Type B pancreatic cell (in vitro differentiated cells): ENCODE measurements around the gene HLA-DRB1. TPM values are rescaled to one million over a fixed set of nuclear protein-coding genes. Genes with fewer than 3 reads are reported as not detected.
A peak's percentile ranks its signal among the peaks of the same experiment; 100 is the strongest.
"Not testable (repeated sequence)": the region's sequence is repeated elsewhere in the genome, so short reads cannot be mapped to it uniquely, and the experiment has no call there.

Experiments
- DNase-seq: peaks from one replicate; pipeline ENCODE4 v3.0.0; 2021; ENCODE audit warnings: mixed read lengths; ENCODE audit not compliant: unreplicated experiment; ENCODE audit errors: extremely low spot score
- H3K27ac Mint-ChIP-seq: 2 replicates; pipeline ENCODE4 v1.8.0; 2021; ENCODE audit warnings: mild to moderate bottlenecking, mixed read lengths
- H3K27me3 Mint-ChIP-seq: 2 replicates; pipeline ENCODE4 v1.8.0; 2021; ENCODE audit warnings: mixed read lengths
- H3K36me3 Mint-ChIP-seq: 2 replicates; pipeline ENCODE4 v1.8.0; 2021; ENCODE audit warnings: mixed read lengths
- H3K4me1 Mint-ChIP-seq: one replicate; pipeline ENCODE4 v1.8.0; 2021; ENCODE audit warnings: mixed read lengths; ENCODE audit not compliant: unreplicated experiment
- H3K4me3 Mint-ChIP-seq: 2 replicates; pipeline ENCODE4 v1.8.0; 2021; ENCODE audit warnings: mild to moderate bottlenecking, mixed read lengths
- H3K9me3 Mint-ChIP-seq: 2 replicates; pipeline ENCODE4 v1.8.0; 2021; ENCODE audit warnings: mixed read lengths
- CTCF ChIP-seq: fragments of 200-600 bp; sonication (generic); conservative IDR thresholded peaks from 2 replicates; pipeline ENCODE4 v1.5.0; 2021; ENCODE audit warnings: antibody characterized with exemption, mild to moderate bottlenecking
- total RNA-seq: library from RNA; stranded (reverse); gene quantifications from 2 replicates; pipeline ENCODE4 v1.2.1, GENCODE V29; 2021; ENCODE audit warnings: low replicate concordance

Gene HLA-DRB1
- total RNA-seq, 1 donor from 2014 or later, result 24.3 TPM

- Mint-ChIP-seq H3K36me3 (peaks cover 6% of the 10 kb centered on the region), H3K4me1 (peaks cover 7% of the 10 kb centered on the region), H3K4me3 (peak overlapping the region; percentile 58), H3K27ac (peak overlapping the region; percentile 58), H3K27me3 (peaks cover 35% of the 10 kb centered on the region), H3K9me3 (no peaks in the 10 kb centered on the region)
- DNase-seq, result no peak
- no peak for TF ChIP-seq CTCF
Observed at GRCh38 chr6:32581315-32582095, 8.1 kb downstream of the HLA-DRB1 start.

DNA sequence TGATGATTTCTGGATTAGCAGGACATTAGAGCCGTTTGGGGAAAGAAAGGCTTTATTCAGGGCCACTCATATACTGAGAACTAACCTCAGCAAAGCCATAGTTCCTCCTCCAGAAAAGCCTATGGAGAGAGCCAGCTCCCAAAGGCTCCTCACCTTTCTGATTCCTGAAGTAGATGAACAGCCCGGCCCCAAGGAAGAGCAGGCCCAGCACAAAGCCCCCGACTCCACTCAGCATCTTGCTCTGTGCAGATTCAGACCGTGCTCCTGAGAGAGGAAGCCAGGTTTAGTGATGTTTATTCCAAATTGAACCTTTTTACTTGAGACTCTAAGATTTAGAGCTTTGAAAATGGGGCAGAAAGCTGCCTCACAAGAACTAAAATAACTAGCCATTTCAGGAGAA is 9.1 kb downstream of the HLA-DRB1 start:
- TF ChIP-seq CTCF, result no peak
- no peaks in the 10 kb centered on the region for H3K9me3 Mint-ChIP-seq
- no peak for DNase-seq
- peaks cover 6% of the 10 kb centered on the region for H3K36me3 Mint-ChIP-seq
- H3K4me1 Mint-ChIP-seq, result peaks cover 7% of the 10 kb centered on the region
- H3K27me3 Mint-ChIP-seq, result peaks cover 28% of the 10 kb centered on the region
- no peak overlapping the region for H3K27ac Mint-ChIP-seq
- H3K4me3 Mint-ChIP-seq, result no peak overlapping the region

GRCh38 chr6:32578962-32579361 is 10.7 kb downstream of the HLA-DRB1 start:
- no peak overlapping the region for H3K4me3 Mint-ChIP-seq
- no peaks in the 10 kb centered on the region for H3K9me3 Mint-ChIP-seq
- H3K36me3 Mint-ChIP-seq, result peaks cover 6% of the 10 kb centered on the region
- no peak overlapping the region for H3K27ac Mint-ChIP-seq
- peaks cover 5% of the 10 kb centered on the region for H3K4me1 Mint-ChIP-seq
- DNase-seq, result no peak
- no peak for TF ChIP-seq CTCF
- peaks cover 11% of the 10 kb centered on the region for H3K27me3 Mint-ChIP-seq

- H3K27ac Mint-ChIP-seq, H3K36me3 Mint-ChIP-seq, H3K27me3 Mint-ChIP-seq, H3K9me3 Mint-ChIP-seq, H3K4me3 Mint-ChIP-seq, DNase-seq, H3K4me1 Mint-ChIP-seq: not testable (repeated sequence)
Observed at GRCh38 chr6:32577493-32577892, 12.2 kb downstream of the HLA-DRB1 start.

GRCh38 chr6:32576250-32576649 is 13.4 kb downstream of the HLA-DRB1 start:
- Mint-ChIP-seq H3K27ac (no peak overlapping the region), H3K4me3 (no peak overlapping the region), H3K9me3 (no peaks in the 10 kb centered on the region), H3K27me3 (peaks cover 5% of the 10 kb centered on the region), H3K36me3 (peaks cover 6% of the 10 kb centered on the region), H3K4me1 (no peaks in the 10 kb centered on the region)
- TF ChIP-seq CTCF, result no peak
- DNase-seq, result no peak

DNA sequence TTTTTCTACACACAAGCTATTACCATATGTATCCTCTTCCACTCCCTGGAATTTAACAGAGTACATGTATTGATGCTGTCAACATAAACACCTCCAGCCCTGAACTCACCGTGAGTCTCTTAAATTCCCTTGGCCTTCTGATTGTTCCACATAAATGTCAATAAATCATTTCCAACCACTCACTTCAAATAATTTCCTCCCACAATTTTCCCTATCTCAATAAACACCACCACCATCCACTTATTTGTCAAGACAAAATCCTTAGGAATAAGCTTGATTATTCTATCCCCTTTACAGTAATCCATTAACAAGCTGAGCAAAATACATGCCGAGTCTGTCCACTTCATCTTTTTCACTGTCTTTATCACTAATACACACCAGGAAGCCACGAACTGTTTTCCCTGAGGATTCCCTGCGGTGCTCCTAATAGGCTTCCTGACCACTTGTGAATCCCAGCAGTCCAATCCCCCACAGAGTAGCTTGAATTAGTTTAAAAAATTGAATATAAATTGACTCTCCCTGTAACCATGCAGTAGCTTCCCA is 19.2 kb downstream of the HLA-DRB1 start:
- no peak overlapping the region for H3K4me3 Mint-ChIP-seq
- peaks cover 5% of the 10 kb centered on the region for H3K27me3 Mint-ChIP-seq
- DNase-seq, result no peak
- TF ChIP-seq CTCF, result no peak
- peaks cover 4% of the 10 kb centered on the region for H3K4me1 Mint-ChIP-seq
- H3K9me3 Mint-ChIP-seq, result no peaks in the 10 kb centered on the region
- no peaks in the 10 kb centered on the region for H3K36me3 Mint-ChIP-seq
- no peak overlapping the region for H3K27ac Mint-ChIP-seq
